ENCODE measurements around the gene FAM124A.

Gene FAM124A

DNA sequence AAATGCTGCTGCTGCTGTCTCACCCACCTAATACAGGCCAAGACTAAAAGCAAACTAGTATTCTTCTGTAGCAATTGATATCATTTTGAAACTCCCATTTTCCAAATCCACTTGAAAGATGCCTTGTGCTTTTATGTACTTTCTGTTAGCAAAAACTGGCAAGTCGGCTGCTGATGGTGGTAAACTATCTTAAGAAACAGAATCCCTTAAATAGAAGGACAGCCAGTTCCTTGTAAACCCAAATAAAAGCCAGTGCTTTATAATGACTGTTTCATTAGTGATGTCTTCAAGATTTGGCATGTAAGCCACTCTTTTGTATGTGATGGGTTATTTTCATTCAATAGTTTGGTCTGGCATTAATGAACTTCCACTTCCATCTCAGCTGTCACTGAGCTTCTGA lies 5.2 kb downstream of the FAM124A start:
- no peak overlapping the region for H3K4me3 ChIP-seq (ENCODE audit: low read depth, low read length)
- DNase-seq (ENCODE audit: low read depth) = no peak
- TF ChIP-seq, protein P1, sequence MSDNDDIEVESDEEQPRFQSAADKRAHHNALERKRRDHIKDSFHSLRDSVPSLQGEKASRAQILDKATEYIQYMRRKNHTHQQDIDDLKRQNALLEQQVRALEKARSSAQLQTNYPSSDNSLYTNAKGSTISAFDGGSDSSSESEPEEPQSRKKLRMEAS (IDR thresholded peaks at IDR 0.05; ENCODE audit: low read depth, low read length) = no peak

DNA sequence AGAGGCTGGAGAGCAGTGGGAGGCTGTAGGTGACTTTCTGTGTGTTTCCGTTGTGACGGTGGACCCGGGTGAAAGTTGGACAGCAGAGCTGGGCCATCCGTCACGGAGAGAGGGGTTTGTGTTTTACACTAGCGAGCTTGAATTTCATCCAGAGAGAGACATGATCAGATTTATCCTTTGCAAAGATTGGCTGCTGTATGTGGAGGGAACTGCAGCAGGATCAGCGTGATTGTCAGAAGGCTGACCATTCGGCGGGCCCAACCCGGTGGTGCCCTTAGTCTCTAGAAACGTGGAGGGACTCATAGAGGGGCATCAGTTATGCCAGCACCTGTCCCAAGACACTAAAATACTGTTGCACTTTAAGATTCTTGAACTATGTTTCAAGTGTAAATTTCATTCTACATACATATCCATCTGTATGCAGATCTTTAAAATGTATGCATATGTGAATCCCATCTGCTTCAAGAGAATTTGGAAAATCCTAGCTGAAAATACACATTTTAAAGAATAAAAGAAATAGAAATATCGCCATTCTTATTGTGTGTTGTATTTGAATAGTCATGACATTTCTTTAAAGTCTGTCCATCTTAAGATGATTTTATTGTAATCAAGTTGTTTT lies 7.0 kb downstream of the FAM124A start:
- no peak for TF ChIP-seq POLR2A (IDR thresholded peaks at IDR 0.05; ENCODE audit: extremely low read depth, insufficient read length)
- TF ChIP-seq MYC (IDR thresholded peaks at IDR 0.05; ENCODE audit: low read depth, low read length) = no peak
- TF ChIP-seq, protein P2, sequence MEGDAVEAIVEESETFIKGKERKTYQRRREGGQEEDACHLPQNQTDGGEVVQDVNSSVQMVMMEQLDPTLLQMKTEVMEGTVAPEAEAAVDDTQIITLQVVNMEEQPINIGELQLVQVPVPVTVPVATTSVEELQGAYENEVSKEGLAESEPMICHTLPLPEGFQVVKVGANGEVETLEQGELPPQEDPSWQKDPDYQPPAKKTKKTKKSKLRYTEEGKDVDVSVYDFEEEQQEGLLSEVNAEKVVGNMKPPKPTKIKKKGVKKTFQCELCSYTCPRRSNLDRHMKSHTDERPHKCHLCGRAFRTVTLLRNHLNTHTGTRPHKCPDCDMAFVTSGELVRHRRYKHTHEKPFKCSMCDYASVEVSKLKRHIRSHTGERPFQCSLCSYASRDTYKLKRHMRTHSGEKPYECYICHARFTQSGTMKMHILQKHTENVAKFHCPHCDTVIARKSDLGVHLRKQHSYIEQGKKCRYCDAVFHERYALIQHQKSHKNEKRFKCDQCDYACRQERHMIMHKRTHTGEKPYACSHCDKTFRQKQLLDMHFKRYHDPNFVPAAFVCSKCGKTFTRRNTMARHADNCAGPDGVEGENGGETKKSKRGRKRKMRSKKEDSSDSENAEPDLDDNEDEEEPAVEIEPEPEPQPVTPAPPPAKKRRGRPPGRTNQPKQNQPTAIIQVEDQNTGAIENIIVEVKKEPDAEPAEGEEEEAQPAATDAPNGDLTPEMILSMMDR (IDR thresholded peaks at IDR 0.05; ENCODE audit: low read depth, low read length) = no peak
- TF ChIP-seq, protein P1 (IDR thresholded peaks at IDR 0.05; ENCODE audit: low read depth, low read length) = no peak
- no peak for DNase-seq (ENCODE audit: low read depth)

DNA sequence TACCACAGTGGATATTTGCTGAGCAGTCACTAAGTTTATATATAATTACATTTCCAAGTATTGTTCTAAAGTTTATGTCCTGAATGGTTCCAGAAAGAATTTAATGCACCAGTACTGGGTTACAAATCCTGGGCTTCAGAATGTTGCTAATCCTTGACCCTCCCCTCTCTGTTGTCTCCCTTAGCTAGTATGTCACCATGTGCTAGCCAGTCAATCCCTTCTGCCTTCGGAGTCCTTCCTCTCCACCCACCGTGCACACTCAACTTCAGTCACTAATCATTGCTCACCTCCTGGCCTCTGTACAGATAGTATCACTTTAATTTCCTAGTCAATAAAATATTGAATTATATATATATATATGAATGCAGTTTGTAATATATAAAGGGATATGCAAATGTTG lies 7.5 kb downstream of the FAM124A start:
- no peak overlapping the region for H3K4me3 ChIP-seq (ENCODE audit: low read depth, low read length)
- DNase-seq (ENCODE audit: low read depth) = no peak
- TF ChIP-seq POLR2A (IDR thresholded peaks at IDR 0.05; ENCODE audit: extremely low read depth, insufficient read length) (no peak), MYC (IDR thresholded peaks at IDR 0.05; ENCODE audit: low read depth, low read length) (no peak)
- TF ChIP-seq, protein P1 (IDR thresholded peaks at IDR 0.05; ENCODE audit: low read depth, low read length) = no peak
- TF ChIP-seq, protein P2 (IDR thresholded peaks at IDR 0.05; ENCODE audit: low read depth, low read length) = no peak

More for the DNA sequence above, 7.0 kb downstream of the FAM124A start:
- no peak overlapping the region for H3K4me3 ChIP-seq (ENCODE audit: low read depth, low read length)

DNA sequence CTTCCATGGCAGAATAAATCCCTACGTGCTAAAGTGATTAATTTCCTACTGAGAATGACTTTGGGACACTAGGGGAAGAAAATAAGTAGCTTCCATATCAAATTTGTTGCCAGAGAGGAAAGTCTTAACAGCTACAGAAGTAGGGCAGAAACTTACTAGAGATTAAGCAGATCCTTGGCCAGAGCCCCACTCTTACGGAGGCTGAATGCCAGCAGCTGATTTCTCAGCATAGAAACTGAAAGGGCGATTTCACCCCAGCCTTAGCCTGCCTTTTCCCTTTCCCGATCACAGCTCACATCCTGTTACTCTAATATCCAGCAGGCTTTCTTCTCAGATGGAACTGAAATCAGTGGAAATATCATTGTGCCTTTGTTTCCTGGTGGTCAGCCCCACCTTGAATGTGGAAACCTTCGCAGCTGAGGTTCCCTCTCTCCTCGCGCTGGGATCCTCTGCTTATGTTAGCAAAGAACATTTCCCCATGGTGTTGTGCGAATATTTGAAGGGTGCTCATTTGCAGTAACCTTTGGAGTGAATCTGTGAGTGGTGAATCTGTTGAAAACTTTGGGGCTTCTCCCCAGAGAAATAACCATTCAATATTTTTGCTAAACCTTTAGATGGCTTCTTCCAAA lies 8.4 kb downstream of the FAM124A start:
- TF ChIP-seq MYC (IDR thresholded peaks at IDR 0.05; ENCODE audit: low read depth, low read length) = no peak
- TF ChIP-seq, protein P1 (IDR thresholded peaks at IDR 0.05; ENCODE audit: low read depth, low read length) = no peak
- TF ChIP-seq POLR2A (IDR thresholded peaks at IDR 0.05; ENCODE audit: extremely low read depth, insufficient read length) = no peak
- TF ChIP-seq, protein P2 (IDR thresholded peaks at IDR 0.05; ENCODE audit: low read depth, low read length) = no peak
- H3K4me3 ChIP-seq (ENCODE audit: low read depth, low read length) = no peak overlapping the region
- DNase-seq (ENCODE audit: low read depth) = no peak

DNA sequence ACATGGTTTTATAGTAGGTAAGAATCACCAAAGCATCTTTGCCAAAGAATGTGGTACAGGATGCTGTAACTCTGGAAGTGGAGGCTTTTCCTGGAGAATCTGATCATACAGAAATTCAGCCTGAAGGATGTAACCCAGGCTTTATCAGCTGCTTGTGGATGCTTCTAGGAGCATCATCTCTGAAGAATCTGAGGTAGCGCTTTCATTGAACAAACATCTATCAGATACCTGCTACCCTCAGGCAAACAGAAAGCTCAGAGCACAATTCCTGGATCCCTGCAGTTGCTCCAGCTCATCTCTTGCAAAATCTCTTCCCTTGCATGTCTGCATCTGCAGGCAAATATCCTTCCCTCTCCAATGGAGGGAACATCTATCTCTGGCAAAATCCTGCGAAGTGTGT lies 9.3 kb downstream of the FAM124A start:
- DNase-seq (ENCODE audit: low read depth) = no peak
- H3K4me3 ChIP-seq (ENCODE audit: low read depth, low read length) = no peak overlapping the region
- TF ChIP-seq, protein P2 (IDR thresholded peaks at IDR 0.05; ENCODE audit: low read depth, low read length) = no peak
- TF ChIP-seq, protein P1 (IDR thresholded peaks at IDR 0.05; ENCODE audit: low read depth, low read length) = no peak
- TF ChIP-seq POLR2A (IDR thresholded peaks at IDR 0.05; ENCODE audit: extremely low read depth, insufficient read length) = no peak
- TF ChIP-seq MYC (IDR thresholded peaks at IDR 0.05; ENCODE audit: low read depth, low read length) = no peak

DNA sequence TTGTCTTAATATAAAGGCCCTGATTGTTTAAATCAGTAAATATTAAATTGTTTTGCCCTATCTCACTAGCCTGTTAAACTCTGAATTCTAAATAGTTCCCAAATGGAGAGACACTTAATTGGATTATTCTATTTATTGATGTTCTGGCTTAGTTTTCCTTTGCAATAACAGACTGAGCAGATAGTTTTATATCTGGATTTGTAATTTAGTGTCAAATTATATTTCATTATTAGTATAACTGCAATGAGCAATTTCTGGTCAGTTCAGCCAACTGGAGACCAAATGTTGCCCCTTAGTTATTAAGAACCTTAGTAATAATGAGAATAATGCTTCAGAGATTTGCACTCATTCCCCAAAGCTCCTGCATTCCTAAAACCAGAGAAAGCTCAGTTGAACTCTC lies 10.1 kb downstream of the FAM124A start:
- DNase-seq (ENCODE audit: low read depth) = no peak
- TF ChIP-seq POLR2A (IDR thresholded peaks at IDR 0.05; ENCODE audit: extremely low read depth, insufficient read length) = no peak
- TF ChIP-seq, protein P1 (IDR thresholded peaks at IDR 0.05; ENCODE audit: low read depth, low read length) = no peak
- H3K4me3 ChIP-seq (ENCODE audit: low read depth, low read length) = no peak overlapping the region
